Measurements from ENCODE around the gene TAC4.

The TAC4 gene

GRCh38 chr17:49848019-49848473, at the start of gene TAC4:
Gene TAC4 (minus strand): TSS chr17:49848069. CDS start chr17:49848017, 52 bp downstream.
- TF ChIP-seq, protein P1, sequence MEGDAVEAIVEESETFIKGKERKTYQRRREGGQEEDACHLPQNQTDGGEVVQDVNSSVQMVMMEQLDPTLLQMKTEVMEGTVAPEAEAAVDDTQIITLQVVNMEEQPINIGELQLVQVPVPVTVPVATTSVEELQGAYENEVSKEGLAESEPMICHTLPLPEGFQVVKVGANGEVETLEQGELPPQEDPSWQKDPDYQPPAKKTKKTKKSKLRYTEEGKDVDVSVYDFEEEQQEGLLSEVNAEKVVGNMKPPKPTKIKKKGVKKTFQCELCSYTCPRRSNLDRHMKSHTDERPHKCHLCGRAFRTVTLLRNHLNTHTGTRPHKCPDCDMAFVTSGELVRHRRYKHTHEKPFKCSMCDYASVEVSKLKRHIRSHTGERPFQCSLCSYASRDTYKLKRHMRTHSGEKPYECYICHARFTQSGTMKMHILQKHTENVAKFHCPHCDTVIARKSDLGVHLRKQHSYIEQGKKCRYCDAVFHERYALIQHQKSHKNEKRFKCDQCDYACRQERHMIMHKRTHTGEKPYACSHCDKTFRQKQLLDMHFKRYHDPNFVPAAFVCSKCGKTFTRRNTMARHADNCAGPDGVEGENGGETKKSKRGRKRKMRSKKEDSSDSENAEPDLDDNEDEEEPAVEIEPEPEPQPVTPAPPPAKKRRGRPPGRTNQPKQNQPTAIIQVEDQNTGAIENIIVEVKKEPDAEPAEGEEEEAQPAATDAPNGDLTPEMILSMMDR (conservative IDR thresholded peaks at IDR 0.05; ENCODE audit: control insufficient read depth, insufficient read depth, low read depth, low read length) = no peak

DNA sequence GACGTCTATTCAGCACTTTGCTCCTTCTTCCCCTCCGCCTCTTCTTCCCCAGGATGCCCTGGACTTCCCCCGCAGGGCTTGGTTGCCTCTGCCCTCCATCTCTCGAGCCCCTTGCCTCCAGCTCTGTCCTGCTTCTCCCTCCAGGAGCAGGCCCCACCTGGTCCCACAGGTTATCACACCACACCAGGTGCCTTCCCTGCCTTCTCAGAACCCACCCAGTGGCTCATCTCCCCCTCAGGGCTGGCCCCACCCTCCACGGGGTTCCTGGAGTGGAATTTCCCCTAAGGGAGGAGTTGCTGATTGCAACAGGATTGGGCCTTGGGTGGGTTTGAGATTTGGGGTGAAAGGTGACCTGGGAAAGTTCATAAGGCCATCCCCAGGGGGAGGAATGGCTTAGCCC, 49.0 kb upstream of the TAC4 start:
- no peak overlapping the region for H3K4me3 ChIP-seq (ENCODE audit: control insufficient read depth, low read depth, low read length)
- TF ChIP-seq, protein P1 (conservative IDR thresholded peaks at IDR 0.05; ENCODE audit: control insufficient read depth, insufficient read depth, low read depth, low read length) = no peak
- DNase-seq (ENCODE audit: low read depth) = no peak

More at GRCh38 chr17:49848019-49848473, at the start of gene TAC4:
- no peak for DNase-seq (ENCODE audit: low read depth)
- H3K4me3 ChIP-seq (ENCODE audit: control insufficient read depth, low read depth, low read length) = no peak within 1 kb of the TSS

- no peak overlapping the region for H3K4me3 ChIP-seq (ENCODE audit: control insufficient read depth, low read depth, low read length)
- TF ChIP-seq, protein P1 (conservative IDR thresholded peaks at IDR 0.05; ENCODE audit: control insufficient read depth, insufficient read depth, low read depth, low read length) = no peak
- DNase-seq (ENCODE audit: low read depth) = no peak
Measured at GRCh38 chr17:49896222-49896621, 48.4 kb upstream of the TAC4 start.

- TF ChIP-seq, protein P1 (conservative IDR thresholded peaks at IDR 0.05; ENCODE audit: control insufficient read depth, insufficient read depth, low read depth, low read length) = no peak
- no peak for DNase-seq (ENCODE audit: low read depth)
- no peak overlapping the region for H3K4me3 ChIP-seq (ENCODE audit: control insufficient read depth, low read depth, low read length)
Measured at GRCh38 chr17:49895812-49896211, 47.9 kb upstream of the TAC4 start.

DNA sequence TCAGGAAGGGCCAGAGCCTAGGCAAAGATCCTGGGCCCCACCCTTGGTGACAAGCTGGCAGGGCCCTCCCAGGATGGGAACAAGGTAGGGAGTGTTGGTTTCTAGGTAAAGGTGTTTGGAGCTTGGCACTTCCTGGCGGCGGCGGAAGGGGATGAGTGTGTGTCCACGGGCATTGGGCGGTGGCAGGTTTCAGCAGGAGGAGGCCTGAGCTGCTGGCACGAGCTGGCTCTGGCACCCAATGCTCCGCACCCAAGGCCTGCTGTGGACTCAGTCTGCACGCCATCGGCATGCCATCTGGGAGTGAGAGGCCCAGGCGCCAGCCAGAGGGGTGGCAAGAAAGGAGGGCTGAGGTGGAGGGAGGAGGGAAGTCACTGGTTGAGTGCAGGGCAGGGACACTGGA, 46.9 kb upstream of the TAC4 start:
- DNase-seq (ENCODE audit: low read depth) = no peak
- TF ChIP-seq, protein P1 (conservative IDR thresholded peaks at IDR 0.05; ENCODE audit: control insufficient read depth, insufficient read depth, low read depth, low read length) = no peak

DNA sequence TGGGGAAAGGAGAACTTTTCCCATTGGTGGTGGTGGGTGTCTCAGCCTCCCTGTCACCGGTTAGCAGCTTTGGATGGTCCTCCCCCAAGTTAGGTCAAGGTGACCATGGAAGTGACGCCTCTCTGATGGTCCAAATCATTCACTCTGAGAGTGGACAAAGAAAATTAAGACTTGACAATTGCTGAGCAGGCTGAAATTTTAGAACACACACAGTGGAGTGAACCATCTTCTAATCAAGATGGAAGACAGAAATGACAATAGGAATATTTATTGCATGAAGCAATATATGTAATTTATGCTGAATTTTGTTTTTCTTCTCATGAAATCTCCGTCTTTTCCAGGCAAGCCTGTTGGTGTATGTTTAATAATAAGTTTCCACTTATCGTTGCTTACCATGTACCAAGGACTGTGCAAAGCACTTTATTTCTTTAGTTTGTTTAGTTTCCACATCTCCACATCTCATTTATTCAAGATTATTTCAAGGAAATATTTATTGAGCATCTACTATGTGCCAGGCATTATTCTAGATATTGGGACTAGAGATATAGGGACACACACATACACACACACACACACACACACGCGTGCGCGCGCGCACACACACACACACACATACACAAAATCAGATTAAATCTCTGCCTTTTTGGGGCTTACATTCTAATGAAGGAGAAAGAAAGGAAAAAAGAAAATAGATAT, 44.0 kb upstream of the TAC4 start:
- DNase-seq (ENCODE audit: low read depth) = no peak
- H3K4me3 ChIP-seq (ENCODE audit: control insufficient read depth, low read depth, low read length) = no peak overlapping the region
- TF ChIP-seq, protein P1 (conservative IDR thresholded peaks at IDR 0.05; ENCODE audit: control insufficient read depth, insufficient read depth, low read depth, low read length) = no peak

More for the DNA sequence above, 46.9 kb upstream of the TAC4 start:
- no peak overlapping the region for H3K4me3 ChIP-seq (ENCODE audit: control insufficient read depth, low read depth, low read length)
